Panc1 (cell line): ENCODE data around the gene NDST1.

Experiments
- CTCF ChIP-seq: fragments of 450-650 bp; IDR thresholded peaks from 2 replicates; pipeline ENCODE4 v1.5.1; 2017; ENCODE audit warnings: mild to moderate bottlenecking
- POLR2AphosphoS5 ChIP-seq: IDR thresholded peaks from 2 replicates; pipeline ENCODE4 v1.6.1; 2012; ENCODE audit warnings: mild to moderate bottlenecking, low read depth, low read length, moderate library complexity
- SIN3A ChIP-seq: IDR thresholded peaks from 2 replicates; pipeline ENCODE4 v1.6.1; 2012; ENCODE audit warnings: low read depth, mild to moderate bottlenecking, low read length, moderate library complexity, borderline replicate concordance; ENCODE audit not compliant: insufficient read depth
- TCF7L2 ChIP-seq: IDR thresholded peaks from 2 replicates; pipeline ENCODE4 v1.6.1; 2011; ENCODE audit warnings: mild to moderate bottlenecking, low read depth, low read length, inconsistent platforms
- TF ChIP-seq, protein P1 (sequence below), 2 experiments: IDR thresholded peaks; 2 replicates each; pipeline ENCODE4 v1.6.1; 2011 to 2012; ENCODE audit warnings: low read depth in 2 of 2, control low read depth in 1 of 2, low read length in 1 of 2, mild to moderate bottlenecking in 1 of 2, moderate library complexity in 1 of 2; ENCODE audit not compliant: insufficient read depth in 1 of 2

GRCh38 chr5:150596826-150597225 lies 88.9 kb downstream of the NDST1 start:
- no peak for TF ChIP-seq CTCF
- no peak for TF ChIP-seq POLR2AphosphoS5
- TF ChIP-seq, protein P1, sequence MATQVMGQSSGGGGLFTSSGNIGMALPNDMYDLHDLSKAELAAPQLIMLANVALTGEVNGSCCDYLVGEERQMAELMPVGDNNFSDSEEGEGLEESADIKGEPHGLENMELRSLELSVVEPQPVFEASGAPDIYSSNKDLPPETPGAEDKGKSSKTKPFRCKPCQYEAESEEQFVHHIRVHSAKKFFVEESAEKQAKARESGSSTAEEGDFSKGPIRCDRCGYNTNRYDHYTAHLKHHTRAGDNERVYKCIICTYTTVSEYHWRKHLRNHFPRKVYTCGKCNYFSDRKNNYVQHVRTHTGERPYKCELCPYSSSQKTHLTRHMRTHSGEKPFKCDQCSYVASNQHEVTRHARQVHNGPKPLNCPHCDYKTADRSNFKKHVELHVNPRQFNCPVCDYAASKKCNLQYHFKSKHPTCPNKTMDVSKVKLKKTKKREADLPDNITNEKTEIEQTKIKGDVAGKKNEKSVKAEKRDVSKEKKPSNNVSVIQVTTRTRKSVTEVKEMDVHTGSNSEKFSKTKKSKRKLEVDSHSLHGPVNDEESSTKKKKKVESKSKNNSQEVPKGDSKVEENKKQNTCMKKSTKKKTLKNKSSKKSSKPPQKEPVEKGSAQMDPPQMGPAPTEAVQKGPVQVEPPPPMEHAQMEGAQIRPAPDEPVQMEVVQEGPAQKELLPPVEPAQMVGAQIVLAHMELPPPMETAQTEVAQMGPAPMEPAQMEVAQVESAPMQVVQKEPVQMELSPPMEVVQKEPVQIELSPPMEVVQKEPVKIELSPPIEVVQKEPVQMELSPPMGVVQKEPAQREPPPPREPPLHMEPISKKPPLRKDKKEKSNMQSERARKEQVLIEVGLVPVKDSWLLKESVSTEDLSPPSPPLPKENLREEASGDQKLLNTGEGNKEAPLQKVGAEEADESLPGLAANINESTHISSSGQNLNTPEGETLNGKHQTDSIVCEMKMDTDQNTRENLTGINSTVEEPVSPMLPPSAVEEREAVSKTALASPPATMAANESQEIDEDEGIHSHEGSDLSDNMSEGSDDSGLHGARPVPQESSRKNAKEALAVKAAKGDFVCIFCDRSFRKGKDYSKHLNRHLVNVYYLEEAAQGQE (IDR thresholded peaks at IDR 0.05; ENCODE audit: insufficient read depth in 1 of 2, low read depth in 2 of 2, low read length in 1 of 2), result no peak
- TF ChIP-seq TCF7L2, result no peak
- TF ChIP-seq SIN3A, result no peak
